Prostate gland (tissue), 2 donors: Measurements from ENCODE around the gene ZMYM1. TPM values are rescaled to one million over a fixed set of nuclear protein-coding genes. Genes with fewer than 3 reads are reported as not detected.

Experiments used
- DNase-seq: peaks from one replicate; pipeline ENCODE4 v3.0.0-alpha.2; 2019; ENCODE audit warnings: low spot score
- H3K27ac ChIP-seq, 2 donors: fragments of 200-600 bp; sonication (generic); 2 replicates each; pipeline ENCODE4 v1.5.1; 2017 to 2019
- H3K27me3 ChIP-seq: fragments of 200-600 bp; sonication (generic); replicated peaks from 2 replicates; pipeline ENCODE4 v1.5.1; 2019; ENCODE audit not compliant: insufficient read depth
- H3K36me3 ChIP-seq, 2 donors: fragments of 200-600 bp; sonication (generic); 1 replicate in 1 of 2; 2 replicates in 1 of 2; pipeline versions ENCODE4 v1.5.1 to v1.8.1; 2017 to 2019
- H3K4me1 ChIP-seq: fragments of 200-600 bp; sonication (generic); replicated peaks from 2 replicates; pipeline ENCODE4 v1.5.1; 2019
- H3K4me3 ChIP-seq, 2 donors: fragments of 200-600 bp; sonication (generic); 2 replicates each; pipeline ENCODE4 v1.5.1; 2017 to 2019
- H3K9me3 ChIP-seq: fragments of 200-600 bp; sonication (generic); 2 replicates; pipeline ENCODE4 v1.5.1; 2017
- POLR2A ChIP-seq: fragments of 450-650 bp; IDR thresholded peaks from one replicate; pipeline ENCODE4 v1.6.1; 2016; ENCODE audit warnings: antibody characterized with exemption, mild to moderate bottlenecking
- POLR2AphosphoS5 ChIP-seq: sonication (generic); formaldehyde crosslinking; IDR thresholded peaks from one replicate; pipeline ENCODE4 v1.6.1; 2017; ENCODE audit warnings: antibody characterized with exemption
- WGBS: methylation state at CpG from one replicate; pipeline ENCODE4 v1.1.5; 2018; 5-methylcytosine and 5-hydroxymethylcytosine counted together
- intact Hi-C: fragments of 100-400 bp; cut with DNase I; formaldehyde crosslinking; loops from one replicate; pipeline ENCODE4 v1.14.2; 2022
- total RNA-seq, 2 donors: library from RNA; depleted of rRNA; stranded (reverse); fragments of >200 nt; gene quantifications; one replicate each; pipeline ENCODE4 v1.1.0, GENCODE V29; 2016
- TF ChIP-seq, protein P1 (sequence below), 4 experiments: fragments of 200-600 bp in 2 of 4; fragments of 450-650 bp in 2 of 4; sonication (generic) in 2 of 4; IDR thresholded peaks; 1 replicate in 3 of 4; 2 replicates in 1 of 4; pipeline ENCODE4 v1.5.1; 2016 to 2019; ENCODE audit warnings: antibody characterized with exemption in 4 of 4, mild to moderate bottlenecking in 2 of 4, moderate library complexity in 2 of 4

The ZMYM1 gene
- total RNA-seq, 2 donors from 2014 or later = 12.0 to 31.5 TPM

DNA sequence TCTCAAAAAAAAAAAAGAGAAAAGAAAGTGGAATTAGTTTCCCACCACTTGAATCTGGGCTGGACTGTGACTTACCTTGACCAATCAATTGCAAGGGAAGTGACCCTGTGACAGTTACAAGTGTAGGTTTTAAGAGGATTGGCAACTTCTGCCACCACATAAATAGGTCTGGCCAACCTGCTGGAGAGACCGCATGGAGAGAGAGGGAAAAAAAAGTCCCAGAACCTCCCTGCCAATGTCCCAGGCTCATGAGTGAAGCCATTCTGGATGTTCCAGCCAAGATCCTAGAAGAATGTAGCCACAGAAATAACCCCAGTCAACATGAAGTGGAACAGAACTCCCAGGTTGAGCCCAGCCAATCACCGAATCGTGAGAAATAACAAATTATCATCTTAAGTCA, 35.7 kb upstream of the ZMYM1 start:
- DNase-seq = no peak
- intact Hi-C loops = no loop called here
- WGBS = 67% methylated on average over 3 of the region's 3 CpGs
- H3K4me1 ChIP-seq = no peaks in the 10 kb centered on the region
- no peak overlapping the region for H3K27ac ChIP-seq
- TF ChIP-seq POLR2A (no peak), POLR2AphosphoS5 (no peak)
- no peaks in the 10 kb centered on the region for H3K36me3 ChIP-seq
- H3K27me3 ChIP-seq = no peaks in the 10 kb centered on the region
- no peak overlapping the region for H3K4me3 ChIP-seq
- no peaks in the 10 kb centered on the region for H3K9me3 ChIP-seq

DNA sequence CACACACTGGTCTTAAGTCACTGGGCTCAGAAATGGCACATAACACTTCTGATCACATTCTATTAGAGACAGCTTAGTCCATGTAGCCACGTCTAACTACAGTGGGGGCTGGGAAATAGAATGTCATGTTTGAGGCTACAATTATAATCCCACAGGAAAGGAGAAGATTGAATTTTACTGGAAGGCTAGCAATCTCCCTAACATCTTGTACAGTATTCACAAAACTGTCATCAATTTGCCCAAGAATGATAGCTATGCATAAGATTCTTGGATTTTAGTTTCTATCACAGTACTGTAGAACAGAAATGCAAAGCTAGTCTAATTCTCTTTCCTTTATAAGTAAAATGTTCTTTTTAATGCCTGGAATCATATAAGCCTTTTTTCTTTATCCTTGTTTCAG, 34.8 kb upstream of the ZMYM1 start:
- no peaks in the 10 kb centered on the region for H3K4me1 ChIP-seq
- WGBS = 33% methylated on average over 1 of the region's 1 CpG
- H3K36me3 ChIP-seq = no peaks in the 10 kb centered on the region
- intact Hi-C loops = no loop called here
- H3K27me3 ChIP-seq = no peaks in the 10 kb centered on the region
- no peaks in the 10 kb centered on the region for H3K9me3 ChIP-seq
- TF ChIP-seq POLR2A = no peak
- no peak for TF ChIP-seq POLR2AphosphoS5
- TF ChIP-seq, protein P1, sequence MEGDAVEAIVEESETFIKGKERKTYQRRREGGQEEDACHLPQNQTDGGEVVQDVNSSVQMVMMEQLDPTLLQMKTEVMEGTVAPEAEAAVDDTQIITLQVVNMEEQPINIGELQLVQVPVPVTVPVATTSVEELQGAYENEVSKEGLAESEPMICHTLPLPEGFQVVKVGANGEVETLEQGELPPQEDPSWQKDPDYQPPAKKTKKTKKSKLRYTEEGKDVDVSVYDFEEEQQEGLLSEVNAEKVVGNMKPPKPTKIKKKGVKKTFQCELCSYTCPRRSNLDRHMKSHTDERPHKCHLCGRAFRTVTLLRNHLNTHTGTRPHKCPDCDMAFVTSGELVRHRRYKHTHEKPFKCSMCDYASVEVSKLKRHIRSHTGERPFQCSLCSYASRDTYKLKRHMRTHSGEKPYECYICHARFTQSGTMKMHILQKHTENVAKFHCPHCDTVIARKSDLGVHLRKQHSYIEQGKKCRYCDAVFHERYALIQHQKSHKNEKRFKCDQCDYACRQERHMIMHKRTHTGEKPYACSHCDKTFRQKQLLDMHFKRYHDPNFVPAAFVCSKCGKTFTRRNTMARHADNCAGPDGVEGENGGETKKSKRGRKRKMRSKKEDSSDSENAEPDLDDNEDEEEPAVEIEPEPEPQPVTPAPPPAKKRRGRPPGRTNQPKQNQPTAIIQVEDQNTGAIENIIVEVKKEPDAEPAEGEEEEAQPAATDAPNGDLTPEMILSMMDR (IDR thresholded peaks at IDR 0.05) = no peak
- H3K27ac ChIP-seq = no peak overlapping the region
- no peak overlapping the region for H3K4me3 ChIP-seq
- no peak for DNase-seq

DNA sequence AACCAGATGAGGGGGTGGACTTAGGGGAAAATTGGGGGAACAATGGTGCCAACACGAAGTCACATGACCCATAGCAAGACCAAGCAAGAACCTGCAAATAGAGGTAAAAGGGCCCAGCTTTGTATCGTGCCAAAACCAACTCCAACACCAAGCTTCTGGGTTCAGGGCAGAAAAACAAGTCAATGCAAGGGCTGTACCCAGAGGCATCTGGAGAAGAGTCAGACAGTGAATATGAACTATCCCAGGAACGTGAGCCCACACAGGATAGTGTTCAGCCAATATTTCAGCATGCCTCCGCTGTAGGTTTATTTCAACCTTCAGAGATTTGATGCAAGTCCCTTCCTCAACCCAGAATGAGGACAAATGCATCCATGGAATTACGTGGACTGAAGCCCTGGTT, 32.5 kb upstream of the ZMYM1 start:
- intact Hi-C loops = no loop called here
- 35% methylated on average over 5 of the region's 5 CpGs for WGBS
- TF ChIP-seq POLR2A (no peak), POLR2AphosphoS5 (no peak)
- TF ChIP-seq, protein P1 (IDR thresholded peaks at IDR 0.05) = no peak
- Histone ChIP-seq H3K36me3 (no peaks in the 10 kb centered on the region), H3K4me3 (no peak overlapping the region), H3K27ac (no peak overlapping the region), H3K4me1 (no peaks in the 10 kb centered on the region), H3K27me3 (no peaks in the 10 kb centered on the region), H3K9me3 (no peaks in the 10 kb centered on the region)
- DNase-seq = no peak

DNA sequence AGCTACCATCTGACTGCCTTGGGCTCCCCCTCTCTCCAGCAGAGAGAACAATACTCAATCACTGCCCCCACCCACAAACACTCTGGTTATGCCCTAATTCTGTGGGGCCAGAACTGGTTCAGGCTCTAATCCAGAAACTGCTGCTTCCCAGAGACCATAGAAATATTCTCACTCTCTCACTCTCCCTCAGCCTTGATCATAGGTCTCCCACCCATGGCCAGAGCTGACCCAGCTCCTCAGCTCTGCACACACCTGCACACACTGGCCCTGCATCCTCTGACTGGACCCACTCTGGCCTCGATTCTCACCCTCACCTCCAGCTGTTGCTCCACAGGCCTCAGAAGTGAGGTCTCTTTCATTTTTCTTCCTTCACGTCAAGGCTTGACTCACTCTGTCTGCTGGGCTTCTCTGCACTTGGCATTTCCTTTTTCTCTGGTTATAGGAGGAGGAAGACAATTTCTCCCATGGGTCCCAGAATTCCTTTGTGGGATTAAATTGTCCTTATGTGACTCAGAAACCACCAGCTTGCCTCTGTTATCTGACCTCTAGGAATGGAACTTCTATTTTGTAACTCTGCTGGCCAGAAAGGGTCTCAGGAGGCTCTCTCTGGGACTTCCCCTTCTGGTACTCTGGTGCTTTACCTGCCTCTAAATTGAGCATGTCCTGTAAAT, 31.9 kb upstream of the ZMYM1 start:
- H3K9me3 ChIP-seq = no peaks in the 10 kb centered on the region
- DNase-seq = no peak
- intact Hi-C loops = no loop called here
- no peaks in the 10 kb centered on the region for H3K36me3 ChIP-seq
- no peak overlapping the region for H3K4me3 ChIP-seq
- no peaks in the 10 kb centered on the region for H3K4me1 ChIP-seq
- 38% methylated on average over 2 of the region's 2 CpGs for WGBS
- no peaks in the 10 kb centered on the region for H3K27me3 ChIP-seq
- H3K27ac ChIP-seq = no peak overlapping the region
- TF ChIP-seq POLR2AphosphoS5 (no peak), POLR2A (no peak)
- TF ChIP-seq, protein P1 (IDR thresholded peaks at IDR 0.05) = no peak

DNA sequence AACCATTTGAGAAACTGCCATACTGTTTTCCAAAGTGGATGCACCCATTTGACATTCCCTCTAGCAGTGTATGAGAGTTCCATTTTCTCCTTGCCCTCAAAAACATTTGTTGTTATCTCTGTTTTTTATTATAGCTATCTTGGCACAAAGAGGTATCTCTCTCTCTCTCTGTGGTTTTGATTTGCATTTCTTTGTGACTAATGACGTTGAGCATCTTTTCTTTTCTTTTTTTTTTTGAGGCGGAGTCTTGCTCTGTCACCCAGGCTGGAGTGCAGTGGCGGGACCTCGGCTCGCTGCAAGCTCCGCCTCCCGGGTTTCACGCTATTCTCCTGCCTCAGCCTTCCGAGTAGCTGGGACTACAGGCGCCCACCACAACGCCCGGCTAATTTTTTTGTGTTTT, 30.1 kb upstream of the ZMYM1 start:
- no peaks in the 10 kb centered on the region for H3K27me3 ChIP-seq
- intact Hi-C loops = no loop called here
- TF ChIP-seq, protein P1 (IDR thresholded peaks at IDR 0.05) = no peak
- TF ChIP-seq POLR2AphosphoS5 (no peak), POLR2A (no peak)
- no peak overlapping the region for H3K27ac ChIP-seq
- WGBS = 59% methylated on average over 12 of the region's 12 CpGs
- DNase-seq = no peak
- no peaks in the 10 kb centered on the region for H3K36me3 ChIP-seq
- no peaks in the 10 kb centered on the region for H3K9me3 ChIP-seq
- H3K4me1 ChIP-seq = no peaks in the 10 kb centered on the region
- H3K4me3 ChIP-seq = no peak overlapping the region
